Left renal pelvis (tissue), 4 donors: ENCODE data around the gene PARD3B. TPM values are rescaled to one million over a fixed set of nuclear protein-coding genes. Genes with fewer than 3 reads are reported as not detected.

ENCODE experiments used
- DNase-seq, 4 donors: peaks; one replicate each; pipeline ENCODE4 v3.0.0-alpha.2; 2013; ENCODE audit warnings: low read depth in 4 of 4, low spot score in 3 of 4
- polyA plus RNA-seq, 4 donors: library from polyadenylated mRNA; unstranded; fragments of 120-200 nt; gene quantifications; one replicate each; pipeline ENCODE4 v1.2.1, GENCODE V29; 2013; ENCODE audit not compliant: insufficient read length in 4 of 4

Gene PARD3B
- polyA plus RNA-seq, 4 donors, result 22.6 to 39.0 (median 35.4) TPM

DNA sequence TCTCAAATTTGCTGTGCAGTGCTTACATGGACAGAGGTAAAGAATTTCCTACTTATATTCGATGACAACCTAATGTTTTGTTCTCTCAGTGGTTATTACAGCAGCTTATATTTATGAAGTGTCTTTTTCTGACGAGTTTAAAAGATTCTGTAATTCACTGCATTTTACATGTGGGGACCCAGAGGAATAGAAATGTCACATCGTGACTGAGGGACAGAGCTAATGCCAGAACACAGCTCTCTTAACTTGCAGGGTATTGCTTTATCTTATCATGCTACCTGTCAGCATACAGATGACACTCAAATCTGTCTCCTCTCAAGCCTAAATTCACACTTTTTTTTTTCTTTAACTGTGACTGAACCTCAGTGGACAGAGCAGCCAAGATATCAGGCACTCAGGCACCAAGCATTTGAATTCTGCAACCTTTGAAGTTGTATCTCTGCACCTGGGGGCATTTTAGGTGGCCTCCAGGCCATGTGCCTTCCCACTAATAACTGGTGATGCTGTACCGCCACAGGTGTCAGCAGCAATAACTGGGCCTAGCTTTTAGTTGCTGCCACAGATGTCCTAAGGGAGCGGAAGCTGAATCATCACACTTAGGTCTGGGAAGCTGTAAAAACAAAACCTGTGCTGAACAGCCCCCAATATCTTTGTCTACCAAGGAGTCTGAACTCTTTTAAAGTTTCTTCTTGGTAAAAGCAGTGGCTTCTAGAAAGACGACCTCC, 821.2 kb downstream of the PARD3B start:
- DNase-seq, result no peak

DNA sequence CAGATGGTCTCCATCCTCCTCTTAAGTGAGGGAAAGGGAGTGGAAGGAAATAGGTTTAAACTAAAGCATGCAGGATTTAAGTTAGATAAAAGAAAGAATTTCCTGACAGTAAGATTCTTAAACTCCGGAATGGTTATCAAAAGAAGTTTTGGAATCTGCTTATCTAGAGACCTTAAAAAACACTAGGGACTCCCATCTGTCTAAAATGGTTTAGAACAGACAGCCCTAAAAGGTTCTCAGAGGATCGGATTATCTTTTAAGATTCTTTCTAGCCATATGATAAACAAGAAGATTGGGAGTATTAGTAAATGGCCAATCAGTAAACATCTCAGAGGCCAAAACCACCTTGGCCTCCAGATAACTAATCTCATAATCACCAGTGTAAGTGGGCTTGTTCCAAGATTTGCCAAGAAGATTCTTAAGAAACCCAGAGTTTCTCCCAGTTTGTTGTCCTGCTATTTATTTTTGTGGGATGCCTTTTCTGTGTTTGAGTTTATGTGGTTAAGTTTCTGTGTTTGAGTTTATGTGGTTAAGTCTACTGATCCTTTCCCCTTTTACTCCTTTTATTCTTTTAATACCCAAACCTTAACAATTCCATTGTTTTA, 822.2 kb downstream of the PARD3B start:
- no peak for DNase-seq

DNA sequence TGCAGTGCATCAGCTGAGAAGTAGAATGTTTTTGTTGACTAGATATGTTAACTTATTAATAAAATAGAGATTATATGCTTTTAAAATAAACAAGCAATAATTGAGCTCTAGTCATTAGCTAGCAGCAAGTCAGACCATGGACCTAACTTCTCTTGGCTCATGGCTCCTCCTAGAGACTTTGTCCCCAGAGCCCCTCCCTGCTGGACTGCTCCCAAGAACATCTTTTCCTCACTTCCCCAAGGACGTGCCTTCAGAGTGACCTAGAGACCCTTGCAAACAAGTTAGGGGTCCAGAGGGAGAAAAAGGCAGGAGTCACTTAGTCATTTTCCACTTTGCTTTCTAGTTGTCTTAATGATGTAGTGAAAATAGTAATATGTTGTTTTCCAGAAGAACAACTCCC, 824.5 kb downstream of the PARD3B start:
- no peak for DNase-seq

DNA sequence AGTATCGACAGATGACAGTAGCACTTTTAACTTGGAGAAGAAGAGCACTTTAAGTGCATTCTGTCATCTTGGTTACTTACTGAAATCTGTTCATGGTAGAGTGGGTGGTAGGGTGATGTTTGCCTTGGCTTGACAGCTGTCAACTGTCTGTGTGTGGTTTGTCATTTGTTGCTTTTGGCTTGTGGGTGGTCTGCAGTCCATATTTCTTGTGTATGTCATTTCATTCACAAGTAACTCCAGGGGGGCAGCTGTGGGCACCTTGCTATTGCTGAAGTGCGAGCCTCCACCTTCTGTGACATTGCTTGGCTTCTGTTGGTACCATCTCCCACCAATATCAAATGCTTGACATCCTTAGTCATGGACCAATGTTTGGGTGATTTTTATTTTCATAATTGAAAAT, 825.5 kb downstream of the PARD3B start:
- no peak for DNase-seq

DNA sequence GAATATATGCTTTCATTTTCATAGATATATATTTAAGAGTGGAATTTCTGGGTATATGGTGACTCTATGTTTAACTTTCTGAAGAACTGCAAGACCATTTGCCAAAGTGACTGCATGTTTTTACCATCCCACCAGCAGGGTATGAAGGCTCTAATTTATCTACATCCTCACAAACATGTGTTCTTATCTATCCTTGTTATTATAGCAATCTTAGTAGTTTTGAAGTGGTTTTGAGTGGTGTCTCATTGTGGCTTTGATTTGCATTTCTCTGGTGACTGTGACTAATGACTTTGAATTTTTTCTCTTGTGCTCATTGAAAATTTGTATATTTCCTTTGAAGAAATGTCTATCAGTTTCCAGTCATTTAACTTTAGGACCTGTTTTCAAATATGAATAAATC, 826.9 kb downstream of the PARD3B start:
- no peak for DNase-seq

DNA sequence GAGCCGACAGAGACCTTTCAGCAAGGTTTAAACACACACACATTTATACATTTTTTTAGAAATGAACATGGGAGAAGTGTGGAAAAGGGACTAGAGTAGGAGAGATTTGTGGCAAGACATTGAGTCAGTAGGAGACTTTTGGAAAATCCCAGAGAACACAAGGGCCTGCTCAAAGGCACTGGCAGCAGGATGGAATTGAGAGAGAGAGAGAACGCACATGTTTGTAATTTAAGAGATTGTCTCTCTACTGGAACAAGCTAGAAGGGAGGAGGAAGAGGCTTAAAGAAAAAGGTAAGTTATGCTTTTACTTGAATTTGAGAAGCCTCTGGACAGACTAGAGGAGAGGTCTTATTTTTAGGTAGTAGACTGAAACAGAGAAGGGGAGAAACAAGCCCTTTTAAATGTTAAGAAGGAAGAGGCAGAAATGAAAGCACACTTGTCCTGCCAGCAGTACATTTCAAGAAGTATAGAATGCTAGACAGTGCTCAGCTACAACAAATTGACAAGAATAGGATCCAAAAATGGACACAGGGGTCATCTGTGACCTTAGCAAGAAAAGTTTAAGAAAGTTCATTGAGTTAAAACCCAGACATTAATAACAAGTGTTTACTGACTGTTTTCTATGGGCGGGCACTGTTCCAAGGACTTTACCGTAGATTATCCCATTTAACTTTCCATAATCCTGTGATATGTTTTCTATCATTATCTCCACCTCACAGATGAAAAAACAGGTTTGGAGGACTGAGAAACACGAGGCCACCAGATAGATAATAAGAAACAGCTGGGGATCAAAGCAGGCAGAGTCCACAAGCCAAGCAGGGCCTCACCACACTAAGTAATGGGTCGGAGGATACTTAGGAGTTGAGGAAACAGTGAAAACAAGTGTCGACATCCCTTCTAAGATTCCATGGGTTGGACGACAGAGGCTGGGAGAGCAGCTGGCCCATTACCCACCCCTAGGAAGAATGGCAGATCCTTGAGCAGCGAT, 830.5 kb downstream of the PARD3B start:
- DNase-seq, result no peak

DNA sequence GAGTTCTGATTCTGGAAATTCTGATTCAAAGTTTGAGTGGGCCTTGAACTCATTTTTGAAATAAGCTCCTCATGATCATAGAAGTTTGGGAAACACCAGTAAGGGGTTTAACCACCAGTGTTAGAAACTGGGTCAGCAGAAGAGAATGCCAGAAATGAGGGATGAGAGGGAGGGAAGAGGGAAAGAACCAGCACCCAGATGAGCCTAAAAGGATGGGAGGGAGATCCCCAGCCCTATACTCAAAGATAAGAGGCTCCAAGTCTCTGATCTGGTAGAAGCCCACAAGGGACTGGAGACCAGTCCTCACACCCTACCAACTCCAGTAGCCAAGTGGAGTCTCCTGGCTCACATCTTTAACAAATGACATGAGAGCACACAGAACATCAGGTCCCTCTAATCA, 832.0 kb downstream of the PARD3B start:
- DNase-seq, result no peak

DNA sequence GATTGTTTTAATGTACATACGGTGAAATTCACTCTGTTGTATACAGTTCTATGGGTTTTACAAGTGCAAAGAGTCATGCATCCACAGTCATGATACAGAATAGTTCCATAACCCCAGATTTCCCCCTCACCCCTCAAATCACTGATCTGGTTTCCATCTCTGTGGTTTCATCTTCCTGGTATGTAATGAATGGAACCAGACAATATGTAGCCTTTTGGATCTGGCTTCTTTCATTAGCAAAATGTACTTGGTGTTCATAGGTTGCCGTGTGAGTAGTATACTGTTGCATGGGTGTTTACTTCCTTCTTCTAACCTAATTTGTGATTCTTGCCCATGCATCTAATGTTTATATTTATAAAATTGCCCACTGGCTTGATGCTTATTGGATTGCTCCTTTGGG, 838.3 kb downstream of the PARD3B start:
- DNase-seq, result no peak

DNA sequence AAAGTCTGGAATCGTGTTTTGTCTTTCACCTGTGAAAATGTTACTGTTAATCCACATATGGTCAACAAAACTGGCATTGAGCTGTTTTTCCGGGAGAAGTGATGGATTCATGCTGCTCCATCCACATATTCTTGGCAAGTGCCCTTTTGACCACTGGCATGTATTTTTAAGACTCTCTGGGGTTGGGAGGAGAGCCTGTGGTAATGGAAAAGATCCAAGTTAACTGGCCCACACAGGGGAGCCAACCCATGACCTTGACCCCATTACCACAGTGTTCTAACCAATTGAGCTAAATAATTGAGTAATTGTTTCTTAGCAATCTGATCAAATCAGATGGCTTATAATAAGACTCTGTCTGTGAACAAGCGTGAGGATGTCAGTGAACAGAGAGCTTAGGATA, 840.8 kb downstream of the PARD3B start:
- no peak for DNase-seq

DNA sequence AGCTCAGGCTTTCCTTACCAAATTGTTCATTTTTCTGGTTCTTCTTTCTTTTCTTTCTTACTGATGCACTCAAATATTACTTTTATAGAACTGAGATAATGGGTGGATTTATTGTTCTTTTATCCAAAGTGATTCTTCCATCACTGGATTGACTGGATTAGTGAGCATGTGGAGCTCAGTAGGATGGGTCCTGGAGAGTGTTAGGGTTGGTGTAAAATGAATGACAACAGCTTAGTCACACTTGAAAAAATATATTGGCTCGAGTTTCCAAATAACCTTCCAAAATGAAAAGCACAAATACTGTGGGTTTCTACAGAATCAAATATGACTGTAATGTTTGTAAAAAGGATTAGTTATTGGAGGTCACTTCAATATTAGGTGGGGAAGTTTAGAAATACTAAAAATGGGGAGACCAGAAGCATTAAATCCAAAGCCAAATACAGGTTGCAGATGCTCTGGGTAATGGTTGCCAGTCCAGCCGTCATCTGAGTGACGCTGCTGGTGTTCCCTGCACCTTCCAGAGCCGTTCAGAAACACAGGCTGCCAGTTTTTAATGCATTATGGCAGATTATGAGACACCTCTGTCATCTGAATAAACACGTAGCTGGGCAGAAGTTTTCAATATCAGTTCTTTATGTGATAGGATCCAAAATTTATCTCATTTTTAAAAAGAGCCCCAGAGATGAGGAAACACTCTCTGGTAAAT, 842.2 kb downstream of the PARD3B start:
- DNase-seq, result no peak

DNA sequence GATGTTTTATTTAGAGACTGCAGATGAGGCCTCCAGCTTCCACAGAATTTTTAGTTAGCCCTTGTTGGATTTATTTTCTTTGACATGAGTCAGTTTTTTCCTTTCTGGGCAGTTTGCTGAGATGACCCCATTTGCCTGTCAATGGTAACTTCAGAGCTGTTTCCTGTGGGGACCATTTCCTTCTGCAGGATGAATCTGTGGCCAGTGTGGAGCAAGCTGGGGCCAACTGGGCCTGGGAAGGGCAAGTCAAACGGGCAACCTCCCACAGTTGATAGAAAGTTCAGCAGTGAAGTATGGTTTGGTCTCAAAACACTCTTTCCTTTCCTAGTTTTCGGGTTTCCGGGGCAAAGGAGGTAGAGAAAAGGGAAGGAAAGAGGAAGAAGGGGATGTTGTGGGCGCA, 845.6 kb downstream of the PARD3B start:
- DNase-seq, result no peak

DNA sequence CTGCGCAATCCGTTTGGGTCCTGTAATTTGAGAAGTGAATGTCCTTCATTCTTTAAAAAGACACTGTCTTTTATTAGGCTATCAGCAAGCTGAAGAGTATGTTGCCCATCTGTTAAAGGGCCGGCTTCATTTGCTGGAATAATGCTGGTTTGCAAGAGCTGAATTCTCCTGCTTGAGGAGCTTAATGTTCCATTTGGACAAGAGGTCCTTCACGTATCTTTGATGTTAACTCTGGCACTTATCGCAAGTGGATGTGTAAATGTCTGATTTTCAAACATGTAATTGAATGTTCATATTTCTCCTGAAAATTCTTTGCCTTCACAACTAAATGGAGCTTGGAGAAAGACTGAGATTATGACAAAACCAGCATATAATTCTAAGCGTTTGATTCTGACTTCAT, 856.2 kb downstream of the PARD3B start:
- DNase-seq, result no peak

DNA sequence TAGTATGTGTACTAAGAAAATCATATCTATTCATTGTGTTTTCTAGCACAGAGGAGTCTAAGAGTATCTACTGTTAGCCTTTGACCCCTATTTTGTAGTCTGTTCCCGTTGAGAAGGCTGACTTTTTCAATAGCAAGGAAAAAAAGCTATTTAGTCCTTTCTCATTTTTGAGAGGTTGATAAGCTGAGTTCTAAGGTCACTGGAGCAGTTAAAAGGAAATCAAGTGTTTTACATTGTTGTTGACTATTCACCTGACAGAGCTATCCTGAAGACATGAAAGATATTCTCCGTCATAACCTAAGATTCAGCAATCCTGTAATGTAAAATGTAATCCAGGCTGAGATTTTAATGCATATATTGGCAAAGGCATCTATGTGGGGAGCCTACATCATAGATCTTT, 856.7 kb downstream of the PARD3B start:
- DNase-seq, result no peak

DNA sequence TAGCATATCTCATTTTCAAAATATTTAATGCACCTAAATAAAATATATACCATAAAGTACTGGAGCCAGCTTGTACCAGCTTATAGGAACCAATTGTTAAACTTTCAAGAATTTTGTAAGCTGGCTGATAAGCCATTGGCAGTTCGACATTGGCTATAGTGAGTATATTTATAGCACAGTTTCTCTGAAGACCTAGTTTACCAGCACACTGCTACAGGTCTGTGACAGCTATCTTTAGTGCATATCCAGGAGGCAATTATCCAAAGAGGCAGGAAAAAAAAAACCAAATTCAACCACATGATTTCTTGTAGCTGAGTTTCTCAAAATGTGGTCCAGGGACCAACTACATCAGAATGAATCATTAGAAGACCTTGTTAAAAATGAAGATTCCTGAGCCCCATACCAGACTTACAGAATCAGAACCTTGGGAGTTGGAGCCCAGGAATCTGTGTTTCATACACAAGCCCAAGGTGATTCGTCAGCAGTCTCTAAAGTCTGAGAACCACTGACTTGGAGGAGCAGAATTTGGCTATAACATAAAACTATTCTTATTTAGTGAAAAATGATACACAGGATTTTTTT, 858.1 kb downstream of the PARD3B start:
- DNase-seq, result no peak

DNA sequence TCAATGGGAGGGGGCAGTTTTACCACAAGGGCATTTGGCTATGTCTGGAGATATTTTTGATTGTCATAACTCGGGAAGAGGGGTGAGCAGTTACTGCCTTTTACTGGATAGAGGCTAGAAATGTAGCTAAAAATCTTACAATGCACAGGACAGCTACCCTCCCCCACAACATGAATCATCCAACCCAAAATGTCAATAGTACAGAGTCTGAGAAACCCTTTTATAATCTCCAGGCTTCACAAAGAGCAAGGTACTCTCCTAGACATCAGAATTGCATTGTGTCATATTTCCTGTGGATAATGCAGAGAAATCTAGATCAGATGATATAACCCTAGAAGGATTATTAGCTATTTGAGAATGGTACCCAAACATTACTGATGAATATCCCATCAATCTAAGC, 859.9 kb downstream of the PARD3B start:
- no peak for DNase-seq

DNA sequence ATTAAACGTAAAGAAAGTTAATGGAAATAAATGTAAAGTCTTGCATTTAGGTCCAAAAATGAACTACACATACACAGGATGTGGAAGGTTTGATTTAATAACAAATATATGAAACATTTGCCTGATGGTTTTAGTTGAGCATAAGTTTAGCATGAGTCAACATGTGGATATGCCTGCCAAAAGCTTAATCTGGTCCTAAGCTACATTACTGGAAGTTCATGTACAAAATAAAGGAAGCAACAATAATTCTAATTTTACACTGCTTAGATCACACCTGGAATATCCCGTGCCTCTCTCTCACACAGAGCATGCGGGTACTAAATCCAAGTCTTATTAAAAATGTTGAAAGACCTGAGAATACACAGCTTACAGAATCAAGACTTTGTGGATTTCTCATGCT, 860.5 kb downstream of the PARD3B start:
- DNase-seq, result no peak

DNA sequence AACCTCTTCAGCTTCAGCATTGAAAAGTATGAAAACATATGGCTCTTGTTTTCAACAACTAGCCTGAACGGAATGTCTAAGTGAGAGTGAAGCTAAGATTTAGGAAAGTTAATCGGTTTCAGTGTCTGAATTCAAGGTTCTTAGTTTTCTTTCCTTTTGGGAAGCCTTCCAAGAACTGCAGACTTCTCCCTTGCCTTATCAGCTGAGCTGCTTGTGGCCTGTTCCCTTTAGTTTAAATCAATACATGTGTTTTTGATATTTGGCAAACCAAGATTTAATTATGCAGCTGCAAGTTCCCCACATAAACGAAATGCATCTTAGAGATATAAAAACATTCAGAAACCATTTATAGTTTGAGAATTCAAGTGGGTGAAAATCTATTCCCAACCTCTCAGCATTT, 862.7 kb downstream of the PARD3B start:
- peak in 1 of 4 donors; percentile 3 for DNase-seq

DNA sequence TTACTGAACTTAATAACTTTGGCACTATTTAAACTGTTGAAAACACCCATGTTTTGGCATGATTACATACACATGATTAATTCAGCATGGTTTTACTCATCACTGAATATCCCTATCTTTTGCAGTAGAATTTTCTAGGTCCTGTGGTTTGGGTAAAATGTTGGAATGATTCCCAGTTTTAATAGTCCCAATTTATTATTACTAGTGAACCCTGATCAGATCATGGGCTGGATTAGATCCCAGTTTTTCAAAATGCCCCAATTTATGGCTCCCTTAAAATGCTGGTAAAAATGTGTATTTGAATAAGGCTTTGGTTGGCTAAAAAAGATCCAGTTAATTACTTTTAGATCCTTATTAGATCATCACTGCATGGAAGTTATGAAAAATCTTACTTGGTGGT, 863.4 kb downstream of the PARD3B start:
- no peak for DNase-seq

DNA sequence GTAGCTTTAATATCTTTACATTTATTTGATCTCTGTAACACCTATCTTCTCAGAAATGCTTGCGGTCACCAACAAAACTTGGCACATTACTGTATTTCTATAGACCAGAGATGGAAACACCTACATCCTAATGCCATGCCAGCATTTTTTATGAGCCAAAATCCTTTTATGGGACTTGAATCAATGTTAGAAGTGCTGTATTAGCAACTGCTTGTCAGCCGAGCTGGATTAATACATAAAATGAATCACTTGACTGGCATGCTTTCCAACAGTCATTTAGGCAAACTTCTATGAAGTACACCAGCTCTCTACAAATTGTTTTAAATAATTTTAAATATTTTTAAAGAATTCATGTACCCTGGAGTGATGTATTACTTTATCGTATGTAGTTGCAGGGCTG, 864.1 kb downstream of the PARD3B start:
- no peak for DNase-seq

DNA sequence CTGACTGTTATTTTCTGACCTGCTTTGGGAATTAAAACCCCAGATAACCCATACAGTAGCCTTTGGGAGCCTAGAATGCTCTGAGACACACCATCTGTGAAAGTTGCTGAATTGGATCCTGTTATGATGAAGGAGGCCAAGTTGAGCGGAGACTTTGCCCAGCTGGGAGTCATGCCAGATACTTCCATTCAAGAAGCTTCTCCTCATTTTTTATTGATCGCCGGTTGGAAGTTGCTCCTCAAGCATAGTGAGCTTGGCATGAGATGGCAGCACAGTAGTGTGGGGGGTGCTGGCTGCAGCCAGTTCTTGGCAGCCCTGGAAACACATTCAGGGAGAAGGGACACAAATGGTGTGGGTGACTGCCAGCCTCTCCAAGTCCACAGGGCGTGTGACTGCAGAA, 866.3 kb downstream of the PARD3B start:
- DNase-seq, result no peak

DNA sequence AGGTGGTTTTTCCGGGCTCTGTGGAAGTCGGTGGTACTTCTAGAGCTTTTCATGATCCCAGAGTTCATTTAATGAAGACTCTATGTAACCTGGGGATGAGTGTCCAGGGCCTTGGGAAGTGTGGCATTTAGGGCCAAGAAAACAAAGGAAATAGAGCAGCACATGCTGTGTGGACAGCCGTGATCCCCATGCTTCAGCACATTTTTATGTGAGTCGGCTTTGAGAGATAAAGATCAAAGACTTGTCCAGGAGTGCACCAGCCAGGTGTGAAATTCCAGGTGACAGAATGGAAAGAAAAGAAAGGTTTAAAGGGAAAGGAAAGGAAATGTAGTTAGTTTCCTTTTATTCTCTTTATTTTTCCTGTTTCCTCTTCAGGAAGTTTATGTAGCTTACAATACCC, 879.1 kb downstream of the PARD3B start:
- no peak for DNase-seq
